Ovary (tissue), 3 donors: ENCODE measurements around the gene PAIP2B.

Experiments
- CTCF ChIP-seq, 3 donors: fragments of 450-650 bp in 2 of 3; fragments of 200-600 bp in 1 of 3; IDR thresholded peaks; one replicate each; pipeline versions ENCODE4 v1.5.1 to v1.8.0; 2016 to 2022; ENCODE audit warnings: antibody characterized with exemption in 3 of 3, mild to moderate bottlenecking in 1 of 3
- POLR2A ChIP-seq: fragments of 450-650 bp; IDR thresholded peaks from one replicate; pipeline ENCODE4 v1.6.1; 2017; ENCODE audit warnings: antibody characterized with exemption, mild to moderate bottlenecking, moderate library complexity
- donor health status: DM: no; HTN: no; CAD: no.

GRCh38 chr2:71190656-71191569 is 36.0 kb downstream of the PAIP2B start:
- no peak for TF ChIP-seq CTCF (IDR thresholded peaks at IDR 0.05)
- no peak for TF ChIP-seq POLR2A
